K562 (cell line): ENCODE measurements around the gene BDH1. TPM values are rescaled to one million over a fixed set of nuclear protein-coding genes. Genes with fewer than 3 reads are reported as not detected.

Source experiments
- PURB ChIP-seq: sonication (generic); formaldehyde crosslinking; IDR thresholded peaks from 2 replicates; pipeline ENCODE4 v1.9.0; 2021; ENCODE audit warnings: low read depth, mild to moderate bottlenecking, missing genetic modification reagents
- TAF9B ChIP-seq: fragments of 450-650 bp; IDR thresholded peaks from 2 replicates; pipeline ENCODE4 v1.6.1; 2018; ENCODE audit warnings: mild to moderate bottlenecking; ENCODE audit not compliant: partially characterized antibody
- polyA plus RNA-seq, 8 experiments: library from polyadenylated mRNA; depleted of rRNA in 4 of 8; stranded (reverse) in 5 of 8; unstranded in 3 of 8; fragments of >200 nt; fragmentation: Nextera tagmentation in 2 of 8; fragmentation: Illumina TruSeq in 1 of 8; extraction: Ambion mirVana in 2 of 8; extraction: Trizol in 1 of 8; gene quantifications; 2 replicates each; pipeline versions ENCODE4 v1.2.1 to v1.2.3, GENCODE V29; 2011 to 2014; ENCODE audit warnings: inconsistent platforms in 1 of 8, missing spikeins in 1 of 8
- total RNA-seq, 7 experiments: library from RNA; depleted of rRNA in 6 of 7; stranded (reverse); fragments of >200 nt in 6 of 7; fragmentation: Illumina TruSeq in 2 of 7; extraction: Trizol in 2 of 7; gene quantifications; 2 replicates each; pipeline versions ENCODE4 v1.2.1 to v1.2.3, GENCODE V29; 2011 to 2021; ENCODE audit warnings: low replicate concordance in 1 of 7
- TF ChIP-seq, protein P1 (sequence below), 2 experiments: fragments of 450-650 bp; IDR thresholded peaks; 2 replicates each; pipeline ENCODE4 v1.6.1; 2016; ENCODE audit warnings: mild to moderate bottlenecking in 2 of 2, borderline replicate concordance in 1 of 2, low read depth in 1 of 2, moderate library complexity in 1 of 2

The BDH1 gene
- total and polyA plus RNA-seq, 9 of the 15 experiments (the other 6 are each of a cell fraction or from before 2014, with no cell fraction given) = 0.07 to 0.89 (median 0.12) TPM; not detected in 3

GRCh38 chr3:197491923-197492664 is 63.7 kb downstream of the BDH1 start (continued):
- TF ChIP-seq, protein P1, sequence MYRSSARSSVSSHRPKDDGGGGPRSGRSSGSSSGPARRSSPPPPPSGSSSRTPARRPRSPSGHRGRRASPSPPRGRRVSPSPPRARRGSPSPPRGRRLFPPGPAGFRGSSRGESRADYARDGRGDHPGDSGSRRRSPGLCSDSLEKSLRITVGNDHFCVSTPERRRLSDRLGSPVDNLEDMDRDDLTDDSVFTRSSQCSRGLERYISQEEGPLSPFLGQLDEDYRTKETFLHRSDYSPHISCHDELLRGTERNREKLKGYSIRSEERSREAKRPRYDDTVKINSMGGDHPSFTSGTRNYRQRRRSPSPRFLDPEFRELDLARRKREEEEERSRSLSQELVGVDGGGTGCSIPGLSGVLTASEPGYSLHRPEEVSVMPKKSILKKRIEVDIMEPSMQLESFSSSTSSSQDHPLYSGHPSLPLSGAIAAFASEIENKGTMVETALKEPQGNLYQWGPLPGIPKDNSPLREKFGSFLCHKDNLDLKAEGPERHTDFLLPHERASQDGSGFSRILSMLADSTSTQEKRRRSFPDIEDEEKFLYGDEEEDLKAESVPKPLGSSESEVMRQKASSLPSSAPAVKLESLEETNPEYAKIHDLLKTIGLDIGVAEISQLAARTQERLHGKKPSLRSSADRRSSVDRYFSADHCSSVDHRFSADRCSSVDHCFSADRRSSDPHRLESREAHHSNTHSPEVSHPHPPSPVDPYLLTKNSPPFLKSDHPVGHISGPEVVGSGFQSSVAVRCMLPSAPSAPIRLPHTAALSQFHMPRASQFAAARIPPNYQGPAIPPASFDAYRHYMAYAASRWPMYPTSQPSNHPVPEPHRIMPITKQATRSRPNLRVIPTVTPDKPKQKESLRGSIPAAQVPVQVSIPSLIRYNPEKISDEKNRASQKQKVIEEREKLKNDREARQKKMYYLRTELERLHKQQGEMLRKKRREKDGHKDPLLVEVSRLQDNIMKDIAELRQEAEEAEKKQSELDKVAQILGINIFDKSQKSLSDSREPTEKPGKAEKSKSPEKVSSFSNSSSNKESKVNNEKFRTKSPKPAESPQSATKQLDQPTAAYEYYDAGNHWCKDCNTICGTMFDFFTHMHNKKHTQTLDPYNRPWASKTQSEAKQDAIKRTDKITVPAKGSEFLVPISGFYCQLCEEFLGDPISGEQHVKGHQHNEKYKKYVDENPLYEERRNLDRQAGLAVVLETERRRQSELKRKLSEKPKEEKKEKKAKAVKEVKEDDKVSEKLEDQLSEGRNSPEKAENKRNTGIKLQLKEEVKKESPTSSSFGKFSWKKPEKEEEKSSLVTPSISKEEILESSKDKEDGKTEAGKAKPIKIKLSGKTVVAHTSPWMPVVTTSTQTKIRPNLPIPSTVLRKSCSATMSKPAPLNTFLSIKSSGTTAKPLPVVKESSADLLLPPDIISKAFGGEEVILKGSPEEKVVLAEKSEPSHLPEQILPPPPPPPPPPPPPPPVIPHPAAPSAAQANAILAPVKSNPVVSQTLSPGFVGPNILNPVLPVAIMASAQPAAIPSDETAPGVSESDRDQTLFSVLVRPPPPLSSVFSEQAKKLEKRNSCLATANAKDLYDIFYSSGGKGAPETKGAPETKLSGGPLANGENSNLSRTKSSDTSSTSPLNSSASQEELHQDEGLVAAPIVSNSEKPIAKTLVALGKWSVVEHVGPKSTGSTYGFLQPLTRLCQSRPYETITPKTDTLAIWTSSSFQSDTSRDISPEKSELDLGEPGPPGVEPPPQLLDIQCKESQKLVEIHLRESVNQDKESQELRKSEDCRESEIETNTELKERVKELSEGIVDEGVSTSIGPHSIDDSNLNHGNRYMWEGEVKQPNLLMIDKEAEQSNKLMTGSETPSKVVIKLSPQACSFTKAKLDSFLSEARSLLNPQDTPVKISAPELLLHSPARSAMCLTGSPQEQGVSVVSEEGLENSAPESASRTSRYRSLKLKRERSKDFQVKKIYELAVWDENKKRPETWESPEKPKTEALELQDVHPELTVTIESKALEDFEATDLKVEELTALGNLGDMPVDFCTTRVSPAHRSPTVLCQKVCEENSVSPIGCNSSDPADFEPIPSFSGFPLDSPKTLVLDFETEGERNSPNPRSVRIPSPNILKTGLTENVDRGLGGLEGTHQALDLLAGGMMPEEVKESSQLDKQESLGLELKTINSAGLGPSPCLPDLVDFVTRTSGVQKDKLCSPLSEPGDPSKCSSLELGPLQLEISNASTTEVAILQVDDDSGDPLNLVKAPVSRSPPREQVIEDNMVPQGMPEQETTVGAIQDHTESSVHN (IDR thresholded peaks at IDR 0.05; ENCODE audit: borderline replicate concordance in 1 of 2, low read depth in 1 of 2) = no peak
- TF ChIP-seq TAF9B = no peak
- no peak for TF ChIP-seq PURB
